ELR (cell line): ENCODE measurements around the gene ZFR.
A peak's percentile ranks its signal among the peaks of the same experiment; 100 is the strongest.
"Not testable (repeated sequence)": the region's sequence is repeated elsewhere in the genome, so short reads cannot be mapped to it uniquely, and the experiment has no call there.

Source experiments
- DNase-seq: peaks from one replicate; pipeline ENCODE4 v3.0.0-alpha.2; 2015; ENCODE audit warnings: low read depth

The ZFR gene

GRCh38 chr5:32319926-32320543, 124.5 kb downstream of the ZFR start:
- DNase-seq = no peak

- no peak for DNase-seq
Measured at GRCh38 chr5:32319392-32319791, 125.1 kb downstream of the ZFR start.

GRCh38 chr5:32317041-32317440, 127.5 kb downstream of the ZFR start:
- no peak for DNase-seq

GRCh38 chr5:32315221-32316014, 129.1 kb downstream of the ZFR start:
- DNase-seq = no peak

- DNase-seq = no peak
Measured at GRCh38 chr5:32314658-32315057, 129.9 kb downstream of the ZFR start.

GRCh38 chr5:32314152-32314488, 130.4 kb downstream of the ZFR start:
- DNase-seq = not testable (repeated sequence)

- DNase-seq = peak; percentile 99
Measured at GRCh38 chr5:32312595-32313332, 131.8 kb downstream of the ZFR start, which contains the start of gene MTMR12. Gene MTMR12 (minus strand): TSS chr5:32312939. CDS start chr5:32312838, 101 bp downstream.

- DNase-seq = peak; percentile 82
Measured at GRCh38 chr5:32312197-32312594, 132.3 kb downstream of the ZFR start.

- DNase-seq = peak; percentile 15
Measured at GRCh38 chr5:32311404-32312196, 132.9 kb downstream of the ZFR start.

GRCh38 chr5:32309761-32310160, 134.8 kb downstream of the ZFR start:
- no peak for DNase-seq

GRCh38 chr5:32308946-32309345, 135.6 kb downstream of the ZFR start:
- DNase-seq = no peak

GRCh38 chr5:32307769-32308194, 136.8 kb downstream of the ZFR start:
- no peak for DNase-seq

GRCh38 chr5:32304622-32305021, 139.9 kb downstream of the ZFR start:
- DNase-seq = no peak
